ENCODE results near the gene HLF.

GRCh38 chr17:55254375-55254774, 10.4 kb upstream of the HLF start:
- TF ChIP-seq ZNF24 (IDR thresholded peaks at IDR 0.05), result no peak
- TF ChIP-seq SPI1 (IDR thresholded peaks at IDR 0.05; ENCODE audit: borderline replicate concordance, insufficient read depth, low read depth, low read length), result no peak
- TF ChIP-seq CTCF (IDR thresholded peaks at IDR 0.05 in 2 of 3, conservative IDR thresholded peaks at IDR 0.05 in 1 of 3; ENCODE audit: control insufficient read depth in 2 of 3, extremely low read depth in 1 of 3, insufficient read depth in 1 of 3, low read depth in 3 of 3, low read length in 3 of 3), result no peak
- no peak for TF ChIP-seq FOXM1 (IDR thresholded peaks at IDR 0.05; ENCODE audit: low read depth, low read length)
- TF ChIP-seq RB1 (IDR thresholded peaks at IDR 0.05; ENCODE audit: borderline replicate concordance), result no peak
- TF ChIP-seq EZH2 (IDR thresholded peaks at IDR 0.05; ENCODE audit: borderline replicate concordance, control insufficient read depth, low read depth, low read length), result no peak
- TF ChIP-seq POLR2AphosphoS5 (IDR thresholded peaks at IDR 0.05; ENCODE audit: low read length), result no peak
- TF ChIP-seq EP300 (IDR thresholded peaks at IDR 0.05; ENCODE audit: borderline replicate concordance in 1 of 2, control insufficient read depth in 1 of 2, low read depth in 2 of 2, low read length in 2 of 2), result no peak

All from GM12878 (cell line).